H9 (cell line): ENCODE results near the gene MRPS15. TPM values are rescaled to one million over a fixed set of nuclear protein-coding genes. Genes with fewer than 3 reads are reported as not detected.

Source experiments
- DNase-seq: peaks from one replicate; pipeline ENCODE4 v3.0.0-alpha.2; 2017
- H2AFZ ChIP-seq: one replicate; pipeline ENCODE4 v1.6.1; 2013; ENCODE audit warnings: mild to moderate bottlenecking, low read length, control low read depth, moderate library complexity
- H2AK5ac ChIP-seq: 2 replicates; pipeline ENCODE4 v1.6.1; 2013; ENCODE audit warnings: low read length, control low read depth, mixed read lengths; ENCODE audit not compliant: insufficient read length
- H2BK120ac ChIP-seq: one replicate; pipeline ENCODE4 v1.6.1; 2013; ENCODE audit warnings: low read depth, mild to moderate bottlenecking, low read length, control low read depth, inconsistent platforms; ENCODE audit not compliant: poor library complexity, severe bottlenecking
- H2BK12ac ChIP-seq: 2 replicates; pipeline ENCODE4 v1.6.1; 2013; ENCODE audit warnings: low read length, control low read depth, mixed read lengths, low read depth; ENCODE audit not compliant: insufficient read length
- H2BK15ac ChIP-seq: 2 replicates; pipeline ENCODE4 v1.6.1; 2013; ENCODE audit warnings: low read depth, low read length, control low read depth
- H2BK20ac ChIP-seq: one replicate; pipeline ENCODE4 v1.6.1; 2013; ENCODE audit warnings: low read depth, mild to moderate bottlenecking, low read length, control low read depth, inconsistent platforms; ENCODE audit not compliant: poor library complexity, severe bottlenecking
- H2BK5ac ChIP-seq: 2 replicates; pipeline ENCODE4 v1.6.1; 2013; ENCODE audit warnings: low read length, control low read depth, mixed read lengths; ENCODE audit not compliant: insufficient read length
- H3K14ac ChIP-seq: 2 replicates; pipeline ENCODE4 v1.6.1; 2013; ENCODE audit warnings: low read length, control low read depth; ENCODE audit not compliant: insufficient read depth
- H3K18ac ChIP-seq: 2 replicates; pipeline ENCODE4 v1.6.1; 2013; ENCODE audit warnings: low read depth, mild to moderate bottlenecking, mixed read lengths, low read length, control low read depth; ENCODE audit not compliant: insufficient read length
- H3K23ac ChIP-seq: 2 replicates; pipeline ENCODE4 v1.6.1; 2013; ENCODE audit warnings: low read length, control low read depth, mixed read lengths, low read depth; ENCODE audit not compliant: insufficient read length
- H3K23me2 ChIP-seq: 2 replicates; pipeline ENCODE4 v1.6.1; 2013; ENCODE audit warnings: low read depth, mild to moderate bottlenecking, mixed read lengths, low read length, control low read depth; ENCODE audit not compliant: insufficient read length, poor library complexity, severe bottlenecking
- H3K27ac ChIP-seq: 2 replicates; pipeline ENCODE4 v1.5.1; 2013; ENCODE audit warnings: low read length, control low read depth, mixed read lengths, low read depth; ENCODE audit not compliant: insufficient read length
- H3K27me3 ChIP-seq: 2 replicates; pipeline ENCODE4 v1.6.1; 2013; ENCODE audit warnings: low read length, control low read depth, inconsistent platforms; ENCODE audit not compliant: insufficient read depth
- H3K4ac ChIP-seq: 2 replicates; pipeline ENCODE4 v1.6.1; 2013; ENCODE audit warnings: low read depth, mild to moderate bottlenecking, control low read depth, inconsistent platforms, low read length, moderate library complexity
- H3K4me1 ChIP-seq: 2 replicates; pipeline ENCODE4 v1.6.1; 2013; ENCODE audit warnings: low read length, control low read depth, inconsistent platforms; ENCODE audit not compliant: insufficient read depth
- H3K4me2 ChIP-seq: 2 replicates; pipeline ENCODE4 v1.6.1; 2013; ENCODE audit warnings: low read length, control low read depth, mixed read lengths; ENCODE audit not compliant: insufficient read length, insufficient read depth
- H3K56ac ChIP-seq: 2 replicates; pipeline ENCODE4 v1.6.1; 2013; ENCODE audit warnings: low read depth, mild to moderate bottlenecking, mixed read lengths, low read length, control low read depth; ENCODE audit not compliant: insufficient read length
- H3K79me1 ChIP-seq: 2 replicates; pipeline ENCODE4 v1.6.1; 2013; ENCODE audit warnings: low read depth, mild to moderate bottlenecking, moderate library complexity, low read length, control low read depth, inconsistent platforms; ENCODE audit not compliant: insufficient read depth, poor library complexity, severe bottlenecking
- H3K79me2 ChIP-seq: 2 replicates; pipeline ENCODE4 v1.6.1; 2013; ENCODE audit warnings: low read length, control low read depth, inconsistent platforms; ENCODE audit not compliant: insufficient read depth
- H3K9ac ChIP-seq: 2 replicates; pipeline ENCODE4 v1.6.1; 2013; ENCODE audit warnings: low read length, control low read depth, mixed read lengths; ENCODE audit not compliant: insufficient read length; ENCODE audit errors: extremely low read depth
- H3K9me3 ChIP-seq: one replicate; pipeline ENCODE4 v1.6.1; 2013; ENCODE audit warnings: low read depth, low read length, inconsistent platforms; ENCODE audit not compliant: control insufficient read depth
- H3T11ph ChIP-seq: one replicate; pipeline ENCODE4 v1.6.1; 2013; ENCODE audit warnings: mild to moderate bottlenecking, low read length, control low read depth, inconsistent platforms
- H4K20me1 ChIP-seq: one replicate; pipeline ENCODE4 v1.6.1; 2013; ENCODE audit not compliant: control insufficient read depth, insufficient read length, insufficient read depth
- H4K5ac ChIP-seq: 2 replicates; pipeline ENCODE4 v1.6.1; 2013; ENCODE audit warnings: low read depth, mild to moderate bottlenecking, mixed read lengths, low read length, control low read depth; ENCODE audit not compliant: insufficient read length
- H4K8ac ChIP-seq: replicated peaks from 2 replicates; pipeline ENCODE4 v1.6.1; 2013; ENCODE audit warnings: low read length, control low read depth, mixed read lengths, low read depth; ENCODE audit not compliant: insufficient read length
- H4K91ac ChIP-seq: 2 replicates; pipeline ENCODE4 v1.6.1; 2013; ENCODE audit warnings: low read depth, mild to moderate bottlenecking, moderate library complexity, mixed read lengths, low read length, control low read depth; ENCODE audit not compliant: insufficient read length
- H3K27ac Mint-ChIP-seq, 3 experiments: 2 replicates in 2 of 3; 3 replicates in 1 of 3; pipeline ENCODE4 v1.8.0; 2020 to 2021; ENCODE audit warnings: mixed read lengths in 3 of 3, mild to moderate bottlenecking in 1 of 3, moderate library complexity in 1 of 3
- H3K27me3 Mint-ChIP-seq: 2 replicates; pipeline ENCODE4 v1.8.0; 2021; ENCODE audit warnings: low read depth, mild to moderate bottlenecking, moderate library complexity, mixed read lengths
- H3K36me3 Mint-ChIP-seq, 3 experiments: 2 replicates in 2 of 3; 3 replicates in 1 of 3; pipeline ENCODE4 v1.8.0; 2020 to 2021; ENCODE audit warnings: low read depth in 3 of 3, mixed read lengths in 3 of 3; ENCODE audit not compliant: insufficient read depth in 1 of 3
- H3K4me1 Mint-ChIP-seq, 2 experiments: 2 replicates each; pipeline ENCODE4 v1.8.0; 2020; ENCODE audit warnings: mixed read lengths in 2 of 2
- H3K4me3 Mint-ChIP-seq, 2 experiments: 2 replicates in 1 of 2; 3 replicates in 1 of 2; pipeline ENCODE4 v1.8.0; 2020 to 2021; ENCODE audit warnings: mild to moderate bottlenecking in 2 of 2, mixed read lengths in 2 of 2, moderate library complexity in 1 of 2
- H3K9me3 Mint-ChIP-seq, 2 experiments: 2 replicates in 1 of 2; 3 replicates in 1 of 2; pipeline ENCODE4 v1.8.0; 2020; ENCODE audit warnings: mild to moderate bottlenecking in 2 of 2, mixed read lengths in 2 of 2, moderate library complexity in 1 of 2
- WGBS: extraction: QIAGEN DNeasy Blood & Tissue Kit; methylation state at CpG from one replicate; pipeline ENCODE4 v1.1.7; 2013; ENCODE audit warnings: missing lambda C conversion rate, low lambda C conversion rate, mixed read lengths; ENCODE audit not compliant: insufficient read length; ENCODE audit errors: extremely low coverage; 5-methylcytosine and 5-hydroxymethylcytosine counted together
- total RNA-seq: library from RNA; stranded (reverse); gene quantifications from 2 replicates; pipeline ENCODE4 v1.2.1, GENCODE V29; 2021
- TF ChIP-seq, protein P1 (sequence below): fragments of 200-600 bp; sonication (generic); conservative IDR thresholded peaks from 3 replicates; pipeline ENCODE4 v1.8.0; 2021; ENCODE audit warnings: antibody characterized with exemption, mild to moderate bottlenecking

MRPS15 gene
- total RNA-seq, 1 experiment from 2014 or later: 111 TPM

DNA sequence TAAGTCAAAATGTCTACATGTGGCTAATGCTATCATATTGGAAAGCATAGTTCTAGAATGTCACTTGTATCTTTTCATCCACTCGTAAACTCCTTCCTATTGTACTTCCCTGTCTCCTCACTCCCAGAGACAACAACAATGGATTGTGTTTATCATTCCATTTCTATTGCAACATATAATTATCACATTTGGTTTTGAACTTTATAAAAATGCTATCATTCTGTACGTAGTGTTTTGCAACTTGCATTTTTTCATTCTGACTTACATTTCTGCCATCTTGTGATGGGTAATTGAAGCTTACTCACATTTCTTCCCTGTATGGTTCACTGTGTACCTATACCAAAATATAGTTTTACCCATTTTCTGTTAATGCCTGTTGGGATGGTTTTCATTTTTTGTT is 33.0 kb upstream of the MRPS15 start:
- no peaks in the 10 kb centered on the region for H3K4me1 ChIP-seq
- no peak overlapping the region for H4K5ac ChIP-seq

More for the DNA sequence above, 33.0 kb upstream of the MRPS15 start:
- Histone ChIP-seq H2BK5ac (no peak overlapping the region), H2BK20ac (no peak overlapping the region), H2BK120ac (no peak overlapping the region), H4K20me1 (no peaks in the 10 kb centered on the region), H3K27me3 (no peaks in the 10 kb centered on the region), H3K9me3 (no peaks in the 10 kb centered on the region), H3K18ac (no peak overlapping the region), H2BK15ac (no peak overlapping the region), H2BK12ac (no peak overlapping the region), H3K14ac (no peak overlapping the region), H3K27ac (no peak overlapping the region), H3K23me2 (no peaks in the 10 kb centered on the region), H2AFZ (no peak overlapping the region), H3K9ac (no peak overlapping the region), H3T11ph (no peak overlapping the region), H3K23ac (no peak overlapping the region), H3K56ac (no peak overlapping the region), H4K91ac (no peak overlapping the region), H3K4ac (no peak overlapping the region), H2AK5ac (no peak overlapping the region), H3K4me2 (no peak overlapping the region), H3K79me2 (no peaks in the 10 kb centered on the region), H3K79me1 (no peaks in the 10 kb centered on the region), H4K8ac (no peak overlapping the region)
- Mint-ChIP-seq H3K9me3 (no peaks in the 10 kb centered on the region), H3K27me3 (peaks cover 33% of the 10 kb centered on the region), H3K36me3 (no peaks in the 10 kb centered on the region), H3K4me3 (no peak overlapping the region), H3K27ac (no peak overlapping the region), H3K4me1 (no peaks in the 10 kb centered on the region)
- no peak for DNase-seq
- no CpG with 5 or more reads among the region's 2 CpGs for WGBS
- TF ChIP-seq, protein P1, sequence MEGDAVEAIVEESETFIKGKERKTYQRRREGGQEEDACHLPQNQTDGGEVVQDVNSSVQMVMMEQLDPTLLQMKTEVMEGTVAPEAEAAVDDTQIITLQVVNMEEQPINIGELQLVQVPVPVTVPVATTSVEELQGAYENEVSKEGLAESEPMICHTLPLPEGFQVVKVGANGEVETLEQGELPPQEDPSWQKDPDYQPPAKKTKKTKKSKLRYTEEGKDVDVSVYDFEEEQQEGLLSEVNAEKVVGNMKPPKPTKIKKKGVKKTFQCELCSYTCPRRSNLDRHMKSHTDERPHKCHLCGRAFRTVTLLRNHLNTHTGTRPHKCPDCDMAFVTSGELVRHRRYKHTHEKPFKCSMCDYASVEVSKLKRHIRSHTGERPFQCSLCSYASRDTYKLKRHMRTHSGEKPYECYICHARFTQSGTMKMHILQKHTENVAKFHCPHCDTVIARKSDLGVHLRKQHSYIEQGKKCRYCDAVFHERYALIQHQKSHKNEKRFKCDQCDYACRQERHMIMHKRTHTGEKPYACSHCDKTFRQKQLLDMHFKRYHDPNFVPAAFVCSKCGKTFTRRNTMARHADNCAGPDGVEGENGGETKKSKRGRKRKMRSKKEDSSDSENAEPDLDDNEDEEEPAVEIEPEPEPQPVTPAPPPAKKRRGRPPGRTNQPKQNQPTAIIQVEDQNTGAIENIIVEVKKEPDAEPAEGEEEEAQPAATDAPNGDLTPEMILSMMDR: no peak
